Heart left ventricle (tissue), 16 donors: ENCODE measurements around the gene AK1. TPM values are rescaled to one million over a fixed set of nuclear protein-coding genes. Genes with fewer than 3 reads are reported as not detected.

Experiments used
- ATAC-seq, 4 donors: fragments of 200-7000 bp; cut with Tn5 transposase; one replicate each; pipeline ENCODE4 v1.9.1; 2020 to 2022; ENCODE audit warnings: moderate library complexity in 4 of 4, mild to moderate bottlenecking in 3 of 4, moderate number of reproducible peaks in 1 of 4
- DNase-seq, 5 donors: peaks; one replicate each; pipeline ENCODE4 v3.0.0-alpha.2; 2020
- H3K27ac ChIP-seq, 12 donors: fragments of 200-600 bp; sonication (generic) in 4 of 12; one replicate each; pipeline versions ENCODE4 v1.5.0 to v1.8.0; 2016 to 2022; ENCODE audit warnings: mild to moderate bottlenecking in 2 of 12
- H3K27me3 ChIP-seq, 9 donors: fragments of 200-600 bp; sonication (generic) in 2 of 9; one replicate each; pipeline versions ENCODE4 v1.5.1 to v1.8.0; 2016 to 2022; ENCODE audit warnings: mild to moderate bottlenecking in 3 of 9
- H3K36me3 ChIP-seq, 9 donors: fragments of 200-600 bp; sonication (generic) in 2 of 9; one replicate each; pipeline versions ENCODE4 v1.5.0 to v1.8.0; 2018 to 2022; ENCODE audit warnings: mild to moderate bottlenecking in 2 of 9
- H3K4me1 ChIP-seq, 12 donors: fragments of 200-600 bp; sonication (generic) in 4 of 12; one replicate each; pipeline versions ENCODE4 v1.5.0 to v1.8.0; 2016 to 2022; ENCODE audit warnings: mild to moderate bottlenecking in 3 of 12
- H3K4me3 ChIP-seq, 12 donors: fragments of 200-600 bp; sonication (generic) in 4 of 12; one replicate each; pipeline versions ENCODE4 v1.5.0 to v1.8.0; 2017 to 2022; ENCODE audit warnings: mild to moderate bottlenecking in 9 of 12, moderate library complexity in 4 of 12
- H3K9me3 ChIP-seq, 12 donors: fragments of 200-600 bp; sonication (generic) in 4 of 12; one replicate each; pipeline versions ENCODE4 v1.5.0 to v1.8.0; 2016 to 2022; ENCODE audit warnings: mild to moderate bottlenecking in 1 of 12
- CTCF ChIP-seq, 12 donors: fragments of 200-600 bp; sonication (generic) in 4 of 12; IDR thresholded peaks; one replicate each; pipeline versions ENCODE4 v1.5.0 to v1.8.0; 2018 to 2022; ENCODE audit warnings: antibody characterized with exemption in 12 of 12, mild to moderate bottlenecking in 5 of 12
- POLR2A ChIP-seq, 2 donors: fragments of 450-650 bp; IDR thresholded peaks; one replicate each; pipeline ENCODE4 v1.6.1; 2017; ENCODE audit warnings: antibody characterized with exemption in 2 of 2, mild to moderate bottlenecking in 2 of 2, moderate library complexity in 2 of 2
- WGBS, 4 donors: extraction: QIAGEN DNeasy Blood & Tissue Kit in 2 of 4; methylation state at CpG; one replicate each; pipeline versions ENCODE4 v1.1.5 to v1.1.7; 2013 to 2018; 5-methylcytosine and 5-hydroxymethylcytosine counted together
- intact Hi-C, 10 donors: fragments of 100-400 bp; cut with DNase I; formaldehyde crosslinking; loops; one replicate each; pipeline versions ENCODE4 v1.11.1 to v1.14.2; 2022
- polyA plus RNA-seq, 2 donors: library from polyadenylated mRNA; stranded (reverse); fragments of 200-250 nt; gene quantifications; one replicate each; pipeline ENCODE4 v1.2.3, GENCODE V29; 2013
- total RNA-seq, 9 donors: library from RNA; depleted of rRNA in 2 of 9; stranded (reverse); fragments of >200 nt in 2 of 9; fragmentation: NEBNext Ultra II Directional in 3 of 9; extraction: Animal tissue kit (Norgen Biotek cat#: 25700) in 3 of 9; gene quantifications; one replicate each; pipeline versions ENCODE4 v1.1.0 to v1.2.4, GENCODE V29; 2016 to 2023
- donor health status: ischemic (EF 13 %, LVEDD 7.1; RV severe dilation, severe dysfunction).
- donor health status: healthy with polysubstance abuse.
- donor health status: DM: no; HTN: yes; CAD: no.
- donor health status: DM: no; HTN: no; CAD: no.
- donor health status: ischemic (EF 25% LVEDD 6.9; RV normal size, moderate dysfunction).
- donor health status: ischemic (EF 25% LVEDD 5.7; RV mildly dilated, moderate dysfunction).
- donor health status: healthy.
- donor health status: DM: yes; HTN: yes; CAD: no.
- donor health status: ischemic (EF 35%, LVEDD 5.7; RV mildly dilated, moderate dysfunction).
- donor health status: nonischemic (EF 11% LVEDD 7.7; RV severe dilation, severe dysfunction).
- donor health status: DM: yes; HTN: yes; CAD: no.
- donor health status: PGD.
- donor health status: ischemic (EF 29% LVEDD 5.4; RV normal size, mild dysfunction).
- donor health status: nonischemic (EF 23%, LVEDD 6.1; RV moderate dilation, normal function).

Gene AK1
- total and polyA plus RNA-seq, 11 donors = 312 to 1,060 (median 586) TPM

- peaks cover 29 to 89% (median 74%) of the 10 kb centered on the region in 12 donors for H3K4me1 ChIP-seq
- no peak overlapping the region for H3K4me3 ChIP-seq
- ATAC-seq (no peak), DNase-seq (no peak)
- peak overlapping the region; percentile 34 to 98 (median 94) for H3K27ac ChIP-seq
- intact Hi-C loops = loop anchor here in 2 of 10 donors (5.0 to 10.0 kb wide), 2 partner anchors 92 to 95 kb away; no protein-coding TSS in a partner anchor
- H3K36me3 ChIP-seq = peaks cover 0 to 7% (median 4%) of the 10 kb centered on the region in 9 donors
- 32 to 56% (median 51%) methylated on average over 4 of the region's 4 CpGs for WGBS, 4 donors
- no peaks in the 10 kb centered on the region for H3K27me3 ChIP-seq
- TF ChIP-seq CTCF (IDR thresholded peaks at IDR 0.05) = no peak
- TF ChIP-seq POLR2A (IDR thresholded peaks at IDR 0.05) = no peak
- no peaks in the 10 kb centered on the region for H3K9me3 ChIP-seq
Measured at GRCh38 chr9:127857278-127857677, 20.2 kb downstream of the AK1 start.

- no peak for TF ChIP-seq CTCF (IDR thresholded peaks at IDR 0.05)
- TF ChIP-seq POLR2A (IDR thresholded peaks at IDR 0.05) = no peak
- H3K36me3 ChIP-seq = peaks cover 0 to 10% (median 7%) of the 10 kb centered on the region in 9 donors
- WGBS, 4 donors = 79 to 88% (median 83%) methylated on average over 8 of the region's 8 CpGs
- peaks cover 24 to 89% (median 68%) of the 10 kb centered on the region in 12 donors for H3K4me1 ChIP-seq
- no peak for DNase-seq
- H3K9me3 ChIP-seq = no peaks in the 10 kb centered on the region
- no peak for ATAC-seq
- intact Hi-C loops = loop anchor here in 2 of 10 donors (5.0 to 10.0 kb wide), 2 partner anchors 92 to 94 kb away; no protein-coding TSS in a partner anchor
- peak overlapping the region; percentile 85 to 98 (median 95) for H3K27ac ChIP-seq
- no peak overlapping the region for H3K4me3 ChIP-seq
- H3K27me3 ChIP-seq = no peaks in the 10 kb centered on the region
Measured at GRCh38 chr9:127856729-127857116, 20.8 kb downstream of the AK1 start.

GRCh38 chr9:127856094-127856728, 21.3 kb downstream of the AK1 start:
- Histone ChIP-seq H3K36me3 (peaks cover 0 to 15% (median 12%) of the 10 kb centered on the region in 9 donors), H3K4me1 (peaks cover 22 to 87% (median 63%) of the 10 kb centered on the region in 12 donors), H3K4me3 (no peak overlapping the region), H3K27ac (peak overlapping the region; percentile 85 to 98 (median 95)), H3K9me3 (no peaks in the 10 kb centered on the region), H3K27me3 (no peaks in the 10 kb centered on the region)
- DNase-seq = no peak
- WGBS, 4 donors = 49 to 62% (median 57%) methylated on average over 10 to 11 of the region's 11 CpGs
- intact Hi-C loops = loop anchor here in 2 of 10 donors (5.0 to 10.0 kb wide), 2 partner anchors 91 to 94 kb away; no protein-coding TSS in a partner anchor
- no peak for TF ChIP-seq CTCF (IDR thresholded peaks at IDR 0.05)
- TF ChIP-seq POLR2A (IDR thresholded peaks at IDR 0.05) = no peak
- ATAC-seq = no peak

GRCh38 chr9:127855522-127855921, 22.0 kb downstream of the AK1 start:
- Histone ChIP-seq H3K27ac (peak overlapping the region; percentile 85 to 98 (median 95)), H3K36me3 (peaks cover 0 to 21% (median 17%) of the 10 kb centered on the region in 9 donors), H3K27me3 (no peaks in the 10 kb centered on the region), H3K4me1 (peaks cover 22 to 87% (median 58%) of the 10 kb centered on the region in 12 donors), H3K9me3 (no peaks in the 10 kb centered on the region), H3K4me3 (peak overlapping the region in 2 of 12 donors; percentile 92)
- no peak for TF ChIP-seq POLR2A (IDR thresholded peaks at IDR 0.05)
- no peak for TF ChIP-seq CTCF (IDR thresholded peaks at IDR 0.05)
- WGBS, 4 donors = 92 to 95% (median 94%) methylated on average over 5 of the region's 5 CpGs
- DNase-seq (no peak), ATAC-seq (no peak)
- intact Hi-C loops = loop anchor here in 2 of 10 donors (5.0 to 10.0 kb wide), 2 partner anchors 91 to 93 kb away; no protein-coding TSS in a partner anchor
